Measurements from ENCODE around the gene FPGS. TPM values are rescaled to one million over a fixed set of nuclear protein-coding genes. Genes with fewer than 3 reads are reported as not detected.

FPGS gene
- total RNA-seq, 4 donors from 2014 or later = 87.1 to 167 (median 99.5) TPM

- TF ChIP-seq CTCF (IDR thresholded peaks at IDR 0.05) = no peak
- no peak for DNase-seq (ENCODE audit: low spot score)
- no peak for ATAC-seq (ENCODE audit: low FRiP score)
These were observed 34.8 kb upstream of the FPGS start for GRCh38 chr9:127767909-127768331.

- no peak for TF ChIP-seq CTCF (IDR thresholded peaks at IDR 0.05)
- DNase-seq (ENCODE audit: low spot score) (no peak), ATAC-seq (ENCODE audit: low FRiP score) (no peak)
These were observed 34.0 kb upstream of the FPGS start for GRCh38 chr9:127768698-127769097.

GRCh38 chr9:127769101-127769500 is 33.6 kb upstream of the FPGS start:
- ATAC-seq (ENCODE audit: low FRiP score) = no peak
- no peak for DNase-seq (ENCODE audit: low spot score)
- TF ChIP-seq CTCF (IDR thresholded peaks at IDR 0.05) = no peak

- no peak for TF ChIP-seq CTCF (IDR thresholded peaks at IDR 0.05)
- ATAC-seq (ENCODE audit: low FRiP score) (no peak), DNase-seq (ENCODE audit: low spot score) (no peak)
These were observed 32.6 kb upstream of the FPGS start for GRCh38 chr9:127769929-127770582.

- DNase-seq (ENCODE audit: low spot score) (no peak), ATAC-seq (ENCODE audit: low FRiP score) (no peak)
- TF ChIP-seq CTCF (IDR thresholded peaks at IDR 0.05) = no peak
These were observed 32.1 kb upstream of the FPGS start for GRCh38 chr9:127770583-127770904.

- DNase-seq (ENCODE audit: low spot score) (peak; percentile 95), ATAC-seq (ENCODE audit: low FRiP score) (peak; percentile 100)
- TF ChIP-seq CTCF (IDR thresholded peaks at IDR 0.05) = no peak
These were observed 31.6 kb upstream of the FPGS start for GRCh38 chr9:127770905-127771569.

GRCh38 chr9:127771570-127772189 is 31.0 kb upstream of the FPGS start:
- DNase-seq (ENCODE audit: low spot score) (no peak), ATAC-seq (ENCODE audit: low FRiP score) (no peak)
- no peak for TF ChIP-seq CTCF (IDR thresholded peaks at IDR 0.05)

Measured in omental fat pad (tissue), 4 donors.